Measurements from ENCODE around the gene MYO15A.

- no peak for TF ChIP-seq CTCF (IDR thresholded peaks at IDR 0.05)
- TF ChIP-seq EZH2 (IDR thresholded peaks at IDR 0.05; ENCODE audit: borderline replicate concordance, insufficient read depth, low read depth, low read length, poor library complexity, severe bottlenecking): no peak
Measured at GRCh38 chr17:18179804-18180203, 71.2 kb downstream of the MYO15A start.

Measured in B cell (primary cell).